H1 (cell line): ENCODE measurements around the gene PABPN1. TPM values are rescaled to one million over a fixed set of nuclear protein-coding genes. Genes with fewer than 3 reads are reported as not detected.

ENCODE experiments used
- ATF2 ChIP-seq: IDR thresholded peaks from 2 replicates; pipeline ENCODE4 v1.6.1; 2012; ENCODE audit warnings: low read length, inconsistent platforms
- BACH1 ChIP-seq: IDR thresholded peaks from 2 replicates; pipeline ENCODE4 v1.6.1; 2012; ENCODE audit warnings: low read length, improper control_type of control experiment
- BCL11A ChIP-seq, 2 experiments: IDR thresholded peaks; one replicate each; pipeline ENCODE4 v1.6.1; 2011; ENCODE audit warnings: low read depth in 2 of 2, low read length in 2 of 2, mild to moderate bottlenecking in 2 of 2
- E2F6 ChIP-seq: IDR thresholded peaks from 2 replicates; pipeline ENCODE4 v1.6.1; 2012; ENCODE audit warnings: inconsistent platforms
- EGR1 ChIP-seq: IDR thresholded peaks from 2 replicates; pipeline ENCODE4 v1.6.1; 2011; ENCODE audit warnings: low read depth, low read length, borderline replicate concordance
- FOSL1 ChIP-seq: IDR thresholded peaks from 2 replicates; pipeline ENCODE4 v1.6.1; 2011; ENCODE audit warnings: mild to moderate bottlenecking, low read depth, low read length, moderate library complexity; ENCODE audit not compliant: insufficient read depth
- HDAC6 ChIP-seq: IDR thresholded peaks from one replicate; pipeline ENCODE4 v1.7.1; 2012; ENCODE audit warnings: low read depth, mild to moderate bottlenecking, inconsistent platforms, low read length, moderate library complexity
- JUND ChIP-seq: IDR thresholded peaks from 2 replicates; pipeline ENCODE4 v1.6.1; 2011; ENCODE audit warnings: mild to moderate bottlenecking, improper control_type of control experiment, low read length
- POLR2A ChIP-seq, 2 experiments: IDR thresholded peaks; 1 replicate in 1 of 2; 2 replicates in 1 of 2; pipeline ENCODE4 v1.6.1; 2011; ENCODE audit warnings: low read depth in 2 of 2, low read length in 2 of 2, mild to moderate bottlenecking in 2 of 2; ENCODE audit errors: control extremely low read depth in 1 of 2
- POLR2AphosphoS5 ChIP-seq: IDR thresholded peaks from 2 replicates; pipeline ENCODE4 v1.6.1; 2011; ENCODE audit warnings: low read depth, low read length
- RNF2 ChIP-seq: fragments of 200-900, 300-1000 bp; sonication (generic); IDR thresholded peaks from 2 replicates; pipeline ENCODE4 v1.7.1; 2016; ENCODE audit warnings: borderline replicate concordance, low read depth, mild to moderate bottlenecking, antibody characterized with exemption, low read length; ENCODE audit not compliant: poor library complexity, severe bottlenecking; ENCODE audit errors: missing control alignments
- RXRA ChIP-seq: IDR thresholded peaks from 2 replicates; pipeline ENCODE4 v1.6.1; 2011; ENCODE audit warnings: low read depth, mild to moderate bottlenecking, low read length, moderate library complexity; ENCODE audit not compliant: insufficient read depth
- SIRT6 ChIP-seq: IDR thresholded peaks from one replicate; pipeline ENCODE4 v1.7.1; 2012; ENCODE audit warnings: low read length, inconsistent platforms
- SP4 ChIP-seq: IDR thresholded peaks from 2 replicates; pipeline ENCODE4 v1.6.1; 2012; ENCODE audit warnings: low read length, inconsistent platforms
- TEAD4 ChIP-seq: IDR thresholded peaks from 2 replicates; pipeline ENCODE4 v1.6.1; 2012; ENCODE audit warnings: low read depth, low read length, inconsistent platforms, mixed read lengths
- polyA plus RNA-seq, 7 experiments: library from polyadenylated mRNA; depleted of rRNA in 3 of 7; stranded (reverse) in 5 of 7; unstranded in 2 of 7; fragments of >200 nt in 5 of 7; fragments of 200-250 nt in 2 of 7; gene quantifications; 1 replicate in 5 of 7; 2 replicates in 1 of 7; 4 replicates in 1 of 7; pipeline versions ENCODE4 v1.2.1 to v1.2.3, GENCODE V29; 2011 to 2013; ENCODE audit warnings: missing spikeins in 2 of 7, mixed read lengths in 2 of 7
- total RNA-seq: library from RNA; stranded (reverse); fragmentation: NEBNext Ultra II Directional; extraction: Animal tissue kit (Norgen Biotek cat#: 25700); gene quantifications from 2 replicates; pipeline ENCODE4 v1.2.1, GENCODE V29; 2021
- TF ChIP-seq, protein P1 (sequence below): IDR thresholded peaks from 2 replicates; pipeline ENCODE4 v1.6.1; 2012; ENCODE audit warnings: inconsistent platforms

The PABPN1 gene
- total and polyA plus RNA-seq, 2 of the 8 experiments (the other 6 are each of a cell fraction or from before 2014, with no cell fraction given) = 300 to 331 TPM

- peak; percentile 74 for TF ChIP-seq POLR2AphosphoS5
- TF ChIP-seq, protein P1, sequence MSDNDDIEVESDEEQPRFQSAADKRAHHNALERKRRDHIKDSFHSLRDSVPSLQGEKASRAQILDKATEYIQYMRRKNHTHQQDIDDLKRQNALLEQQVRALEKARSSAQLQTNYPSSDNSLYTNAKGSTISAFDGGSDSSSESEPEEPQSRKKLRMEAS = no peak
- no peak for TF ChIP-seq BCL11A (IDR thresholded peaks at IDR 0.05; ENCODE audit: low read depth in 2 of 2, low read length in 2 of 2)
- TF ChIP-seq EGR1 = peak; percentile 32; the same call in 1 of the 2 replicates
- no peak for TF ChIP-seq E2F6
- no peak for TF ChIP-seq SIRT6
- TF ChIP-seq TEAD4 = no peak
- TF ChIP-seq RXRA = no peak
- no peak for TF ChIP-seq JUND
- no peak for TF ChIP-seq ATF2
- TF ChIP-seq POLR2A (IDR thresholded peaks at IDR 0.05; ENCODE audit: control extremely low read depth in 1 of 2, low read depth in 2 of 2, low read length in 2 of 2) = peak; percentile 36 to 91
- TF ChIP-seq RNF2 = no peak
- no peak for TF ChIP-seq BACH1
- TF ChIP-seq SP4 = no peak
- no peak for TF ChIP-seq HDAC6
- TF ChIP-seq FOSL1 = no peak
Observed at GRCh38 chr14:23352506-23353432, 31.5 kb downstream of the PABPN1 start, which contains the start of gene SLC22A17 (continued).
